HG02970 (cell line): Measurements from ENCODE around the gene ST7.
"Not testable (repeated sequence)": the region's sequence is repeated elsewhere in the genome, so short reads cannot be mapped to it uniquely, and the experiment has no call there.

Source experiments
- ATAC-seq: cut with Tn5 transposase; IDR thresholded peaks from one replicate; pipeline ENCODE4 v1.9.1; 2021; ENCODE audit warnings: mild to moderate bottlenecking, moderate library complexity, moderate number of reproducible peaks; ENCODE audit not compliant: unreplicated experiment, low FRiP score

ST7 gene

DNA sequence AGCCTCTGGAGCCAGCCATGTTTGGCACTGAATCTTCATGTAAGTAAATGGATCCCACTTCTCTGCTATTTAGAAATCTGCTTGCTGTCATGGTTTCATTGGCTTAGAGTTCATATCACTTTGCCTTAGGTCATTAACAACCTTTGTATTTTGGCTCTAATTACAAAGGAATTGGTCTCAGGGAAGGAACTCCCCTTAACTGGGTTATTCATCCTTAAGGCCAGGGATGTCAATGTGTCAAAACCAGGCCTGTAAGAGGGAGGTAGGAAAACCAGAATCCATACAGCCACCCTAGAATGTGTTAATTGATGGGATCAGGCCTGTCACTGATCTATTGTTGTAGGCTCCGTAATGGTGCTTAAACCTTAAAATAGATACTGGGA lies 67.3 kb downstream of the ST7 start:
- ATAC-seq = no peak

DNA sequence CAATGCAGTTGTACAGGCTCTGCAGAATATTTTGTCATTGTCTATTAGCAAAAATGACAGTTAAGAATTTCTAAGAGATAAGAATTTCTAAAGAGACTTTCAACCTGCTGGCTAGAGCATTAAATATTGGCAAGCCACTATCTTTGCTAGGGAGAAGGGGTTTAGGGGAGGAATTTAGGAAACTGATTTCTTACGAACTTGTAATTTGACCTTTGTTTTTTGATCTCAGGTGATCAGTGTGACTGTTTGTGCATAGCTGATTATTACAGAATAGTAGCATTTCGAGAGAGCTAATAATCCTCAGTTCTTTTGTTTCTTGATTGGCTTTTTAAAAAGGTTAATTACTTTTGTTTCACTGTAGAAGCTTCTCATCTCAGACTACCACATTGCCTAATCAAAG lies 68.1 kb downstream of the ST7 start:
- ATAC-seq = no peak

DNA sequence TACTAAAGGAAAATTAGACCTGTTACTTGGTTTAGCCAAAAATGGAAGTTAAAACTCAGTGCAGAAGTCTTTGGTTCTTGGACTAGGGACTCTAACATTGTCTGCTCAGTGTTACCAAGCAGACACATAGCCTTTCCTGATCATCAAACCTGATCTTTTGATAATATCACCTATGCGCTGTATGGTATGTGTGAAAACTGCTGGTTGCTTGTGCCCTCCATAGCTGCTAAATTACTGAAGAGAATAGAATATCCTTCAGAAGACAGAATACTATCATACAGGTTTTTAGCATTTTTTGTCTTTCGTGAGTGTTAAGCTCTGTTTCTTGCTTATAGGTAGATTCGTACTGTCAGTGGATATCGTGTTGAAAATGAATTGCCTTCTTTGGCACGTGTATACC lies 68.7 kb downstream of the ST7 start:
- no peak for ATAC-seq

DNA sequence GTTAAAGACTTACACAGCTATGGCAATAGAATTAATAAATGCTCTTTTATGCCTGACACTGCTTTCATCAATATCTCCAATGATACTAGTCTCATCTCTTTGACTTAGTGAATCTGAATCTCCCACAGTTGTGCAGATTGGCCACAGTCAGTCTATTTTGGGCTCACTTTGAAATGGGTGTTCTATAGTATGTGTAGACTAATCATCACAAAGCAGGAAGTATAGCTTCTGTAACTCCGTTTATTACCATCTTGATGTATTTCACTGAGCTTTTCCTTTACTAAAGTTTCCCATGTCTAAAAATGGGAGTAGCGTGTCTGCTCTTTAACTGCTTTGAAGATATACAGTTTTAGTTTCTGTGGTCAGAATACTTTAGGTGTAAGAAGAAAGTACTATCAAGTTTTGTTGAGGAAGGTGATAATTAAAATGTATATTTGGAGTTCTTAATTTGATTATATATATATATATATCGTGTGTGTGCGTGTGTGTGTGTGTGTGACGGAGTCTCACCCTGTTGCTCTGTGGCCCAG lies 70.1 kb downstream of the ST7 start:
- ATAC-seq = no peak

DNA sequence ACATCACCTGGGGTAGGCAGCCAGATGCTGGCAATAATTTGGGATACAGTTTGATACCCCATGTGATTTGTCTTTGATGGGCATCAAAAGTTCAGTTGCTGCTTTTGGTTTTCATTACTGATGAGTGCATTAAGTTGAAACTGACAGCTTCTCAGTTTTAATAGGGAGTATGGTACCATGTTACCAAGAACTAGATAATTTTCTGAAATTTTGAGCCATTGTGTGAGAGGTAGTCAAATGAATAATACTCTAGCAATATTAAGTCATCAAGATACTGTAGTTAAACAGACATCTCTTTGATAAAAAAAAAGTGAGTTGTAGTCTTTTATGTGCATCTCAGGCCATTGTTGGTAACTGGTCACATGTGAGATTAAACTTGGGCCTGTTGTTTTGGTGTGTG lies 71.5 kb downstream of the ST7 start:
- no peak for ATAC-seq

DNA sequence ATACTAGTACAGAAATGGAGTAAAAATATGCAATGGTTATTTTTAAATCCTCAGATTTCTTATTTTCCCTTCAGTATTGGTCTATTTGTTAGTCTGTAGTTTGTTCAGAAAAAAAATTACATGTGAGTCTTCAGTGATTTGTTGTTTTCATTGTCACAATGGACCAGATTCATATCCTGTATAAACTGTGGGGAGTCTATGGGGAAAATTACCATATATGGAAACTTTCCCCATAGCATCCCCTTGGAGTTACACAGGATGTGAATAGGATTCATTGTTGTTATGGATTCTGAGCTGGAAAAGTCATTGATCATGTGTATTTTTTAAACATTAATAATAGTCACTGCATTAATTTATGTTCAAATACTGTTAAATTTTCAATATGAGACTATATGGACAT lies 72.6 kb downstream of the ST7 start:
- ATAC-seq = no peak

DNA sequence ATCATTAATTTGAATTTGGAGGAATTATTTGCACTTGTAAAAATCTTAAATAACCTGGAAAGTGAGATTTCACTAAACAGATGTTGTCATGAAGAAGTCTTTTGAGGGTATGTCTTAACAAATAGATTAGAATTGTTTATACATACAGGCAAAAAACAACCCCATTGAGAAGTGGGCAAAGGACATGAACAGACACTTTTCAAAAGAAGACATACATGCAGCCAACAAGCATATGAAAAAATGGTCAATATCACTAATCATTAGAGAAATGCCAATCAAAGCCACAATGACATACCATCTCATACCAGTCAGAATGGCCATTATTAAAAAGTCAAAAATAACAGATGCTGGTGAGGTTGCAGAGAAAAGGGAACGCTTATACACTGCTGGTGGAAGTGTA lies 77.0 kb downstream of the ST7 start:
- ATAC-seq = not testable (repeated sequence)

DNA sequence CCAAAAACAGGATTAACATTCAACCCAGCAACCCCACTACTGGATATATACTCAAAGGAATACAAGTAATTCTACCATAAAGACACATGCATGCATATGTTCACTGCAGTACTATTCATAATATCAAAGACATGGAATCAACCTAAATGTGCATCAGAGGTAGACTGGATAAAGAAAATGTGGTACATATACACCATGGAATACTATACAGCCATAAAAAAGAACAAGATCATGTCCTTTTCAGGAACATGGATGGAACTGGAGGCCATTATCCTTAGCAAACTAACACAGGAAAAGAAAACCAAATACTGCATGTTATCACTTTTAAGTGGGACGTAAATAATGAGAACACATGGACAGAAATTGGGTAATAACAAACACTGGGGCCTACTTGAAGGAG lies 77.5 kb downstream of the ST7 start:
- not testable (repeated sequence) for ATAC-seq

DNA sequence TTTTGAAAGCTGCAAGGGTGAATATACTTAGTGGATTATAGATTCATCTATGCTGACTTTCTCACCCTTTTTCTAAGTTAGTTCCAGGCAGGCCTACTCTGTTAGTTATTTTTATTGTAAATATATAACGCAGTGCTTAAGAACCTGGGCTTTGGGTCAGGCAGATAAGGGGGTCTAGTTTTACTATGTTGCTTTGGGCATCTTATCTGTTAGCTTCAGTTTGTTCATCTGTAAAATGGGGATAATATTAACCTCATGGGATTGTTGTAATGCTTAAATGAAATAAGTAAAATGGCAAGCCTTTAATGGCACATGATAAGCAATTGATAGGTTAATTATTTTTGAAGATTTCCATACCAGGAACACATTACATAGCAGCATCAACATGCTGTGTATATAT lies 79.5 kb downstream of the ST7 start:
- no peak for ATAC-seq

DNA sequence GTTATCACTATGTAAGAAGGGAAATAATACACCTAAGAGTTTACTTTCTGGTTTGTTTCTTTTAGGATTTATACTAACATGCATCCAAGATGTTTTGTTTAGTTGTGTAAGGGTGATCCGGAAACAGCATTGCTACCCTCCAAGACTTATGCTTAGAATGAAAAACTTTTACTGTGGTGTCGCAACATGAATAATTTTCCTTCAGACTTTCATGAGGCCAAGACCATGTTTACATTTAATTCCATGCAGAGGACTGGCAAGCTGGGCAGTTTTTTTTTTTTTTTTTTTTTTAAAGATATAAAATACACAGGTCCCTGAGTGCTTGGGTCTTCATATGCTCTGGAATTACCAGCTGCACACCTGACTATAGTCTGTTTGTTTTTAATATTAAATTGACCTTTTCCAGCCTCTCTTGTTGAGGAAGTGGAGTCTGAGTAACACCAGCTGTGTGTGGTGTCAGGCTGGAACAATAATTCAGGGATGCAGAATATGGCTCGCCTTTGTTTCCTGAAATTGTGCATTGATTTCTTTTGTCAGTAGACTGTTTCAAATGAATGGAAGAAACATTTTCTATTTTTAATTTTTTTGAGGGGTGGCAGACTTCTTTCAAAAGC lies 81.7 kb downstream of the ST7 start:
- no peak for ATAC-seq

DNA sequence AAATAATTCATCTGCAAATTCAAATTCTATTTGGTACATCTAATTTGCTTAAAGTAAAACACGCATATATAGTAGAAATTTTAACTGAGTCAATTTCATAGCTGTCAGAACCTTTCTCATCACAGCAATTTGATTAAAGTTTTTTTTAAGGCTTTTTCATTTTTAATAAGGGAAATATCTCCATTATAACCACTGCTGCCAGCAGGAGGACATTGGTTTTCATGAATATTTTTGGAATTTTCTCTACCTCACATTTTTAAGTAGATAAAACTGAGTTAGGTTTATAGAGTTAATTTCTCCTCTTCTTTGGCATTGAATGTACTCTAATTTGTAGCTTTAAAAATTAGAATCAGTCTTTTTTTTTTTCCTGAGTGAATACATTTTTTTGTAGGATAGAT lies 82.2 kb downstream of the ST7 start:
- no peak for ATAC-seq

DNA sequence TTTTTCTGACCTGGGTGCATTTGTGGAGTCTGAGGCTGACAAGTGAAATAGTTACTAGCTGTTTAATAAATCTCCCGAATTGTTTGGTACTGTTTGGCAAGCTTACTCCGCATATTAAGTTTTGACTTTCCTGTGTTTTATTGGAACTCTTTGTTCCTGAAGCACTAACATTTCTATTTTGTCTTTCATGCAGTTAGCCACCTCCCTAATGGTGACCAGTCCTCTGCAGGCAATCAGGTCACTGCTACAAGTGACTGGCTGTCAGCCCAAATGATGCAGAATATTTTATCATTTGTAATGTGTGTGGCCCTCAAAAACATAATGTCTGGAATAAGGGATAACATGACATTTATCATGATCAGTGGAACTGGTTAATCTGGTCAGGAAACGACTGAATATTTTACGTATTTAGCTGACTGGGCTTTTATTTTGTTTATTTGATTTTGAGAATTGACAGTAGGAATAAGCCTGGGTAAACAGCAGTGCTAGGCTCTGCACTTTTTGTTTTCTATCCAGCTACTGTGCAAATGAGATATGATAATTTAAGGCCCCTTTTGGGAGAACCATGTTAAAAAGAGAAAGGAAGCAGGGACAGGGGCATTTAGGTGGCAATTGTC lies 82.9 kb downstream of the ST7 start:
- no peak for ATAC-seq

DNA sequence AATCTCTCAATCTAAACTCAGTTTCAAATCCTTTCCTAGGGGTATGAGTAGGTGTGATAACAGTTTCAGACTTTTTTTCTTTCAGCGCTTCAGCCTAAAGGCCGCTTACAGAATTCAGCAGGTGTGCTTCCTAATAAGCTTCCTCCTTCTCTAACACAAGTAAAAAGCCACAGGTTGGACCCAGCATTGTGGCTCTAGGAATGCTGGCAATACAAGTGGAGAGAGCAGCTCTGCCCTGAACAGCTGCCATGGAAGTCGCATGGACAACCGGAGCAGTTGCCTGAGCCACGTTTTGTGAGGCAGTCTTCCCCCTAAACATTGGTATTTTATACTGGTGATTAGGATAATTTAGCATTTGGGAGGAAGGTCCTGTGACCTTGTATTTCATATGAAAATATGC lies 83.5 kb downstream of the ST7 start:
- no peak for ATAC-seq

DNA sequence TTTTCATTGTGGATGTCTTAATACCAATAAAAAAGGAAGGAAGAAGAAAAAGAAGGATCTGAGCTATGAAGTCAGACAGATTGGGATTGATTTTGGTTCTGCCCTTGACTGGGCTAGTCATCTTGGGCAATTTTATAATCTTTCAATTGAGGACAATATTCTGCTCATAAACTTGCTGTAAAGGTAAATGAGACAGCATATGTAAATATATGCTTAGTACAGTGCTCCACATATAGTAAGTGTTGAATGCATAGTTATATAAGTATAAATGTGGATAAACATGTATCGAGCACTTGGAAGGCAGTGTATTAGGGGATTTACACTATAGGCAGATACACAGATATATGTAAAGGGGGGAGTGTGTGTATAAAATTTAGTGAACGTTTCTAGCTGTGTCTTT lies 85.1 kb downstream of the ST7 start:
- no peak for ATAC-seq

DNA sequence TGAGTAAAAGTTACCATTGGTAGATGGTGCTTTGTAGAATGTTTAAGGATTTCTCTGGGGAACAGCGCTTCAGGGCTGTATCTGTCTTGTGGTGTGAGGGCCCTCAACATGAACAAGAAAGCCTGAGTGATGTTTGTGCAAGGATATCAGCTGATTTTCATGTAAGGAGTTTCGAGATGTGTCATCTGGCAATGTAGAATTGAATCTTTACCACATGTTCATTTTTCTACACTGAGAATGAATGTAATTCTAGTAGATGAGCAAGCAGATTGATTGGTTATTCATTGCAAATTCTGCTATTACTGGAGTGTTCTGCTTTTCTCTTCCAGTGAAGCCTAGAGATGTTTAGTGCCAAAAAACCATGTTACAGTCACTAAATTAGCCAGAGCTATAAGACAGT lies 87.7 kb downstream of the ST7 start:
- ATAC-seq = peak; percentile 54

DNA sequence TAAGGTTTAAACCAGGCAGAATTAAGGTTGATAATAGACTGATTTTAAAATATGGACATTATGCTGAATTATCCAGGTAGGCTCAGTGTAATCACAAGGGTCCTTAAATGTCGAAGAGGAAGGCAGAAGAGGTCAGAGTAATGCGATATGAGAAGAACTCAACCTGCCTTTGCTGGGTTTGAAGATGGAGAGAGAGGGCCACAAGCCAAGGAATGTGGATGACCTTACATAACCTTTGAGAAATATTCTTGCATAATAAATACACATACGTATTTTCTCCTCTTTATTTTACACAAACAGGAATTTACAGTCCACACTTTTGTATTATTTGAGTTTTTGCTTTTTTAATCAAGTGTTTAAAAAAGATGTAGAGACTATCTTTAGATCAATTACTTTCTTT lies 88.5 kb downstream of the ST7 start:
- no peak for ATAC-seq

DNA sequence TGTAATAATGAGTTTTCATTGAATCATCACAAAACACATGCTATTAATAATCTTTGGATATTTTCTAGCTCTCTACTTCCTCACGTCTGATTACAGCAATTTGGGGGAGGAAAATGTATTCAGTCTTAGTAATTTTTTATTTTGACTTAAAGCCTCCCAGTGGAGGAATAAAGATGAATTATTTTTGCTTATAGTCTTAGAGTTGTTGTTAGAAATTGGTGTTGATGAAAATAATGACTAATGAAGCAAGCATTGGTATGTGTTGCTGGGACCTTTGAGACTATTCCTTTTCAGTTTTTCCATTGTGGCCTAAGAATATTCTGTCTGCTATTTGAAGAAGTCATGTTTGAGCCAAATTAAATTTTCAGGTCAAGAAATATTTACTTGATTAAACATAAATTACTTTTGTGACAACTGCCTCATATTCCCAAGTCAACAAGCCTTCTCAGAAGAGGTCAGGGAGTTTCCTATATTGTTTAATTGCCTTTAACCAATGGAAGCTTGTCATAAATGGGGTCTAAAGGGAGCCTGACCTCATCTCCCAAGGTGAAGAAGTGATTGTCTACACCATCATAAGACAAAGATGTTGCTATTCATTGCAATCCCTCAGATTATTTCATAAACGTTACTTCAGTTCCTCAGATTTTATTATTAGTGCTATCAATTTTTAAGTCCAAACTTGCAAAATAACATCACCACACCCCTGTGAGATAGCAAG lies 90.0 kb downstream of the ST7 start:
- no peak for ATAC-seq

DNA sequence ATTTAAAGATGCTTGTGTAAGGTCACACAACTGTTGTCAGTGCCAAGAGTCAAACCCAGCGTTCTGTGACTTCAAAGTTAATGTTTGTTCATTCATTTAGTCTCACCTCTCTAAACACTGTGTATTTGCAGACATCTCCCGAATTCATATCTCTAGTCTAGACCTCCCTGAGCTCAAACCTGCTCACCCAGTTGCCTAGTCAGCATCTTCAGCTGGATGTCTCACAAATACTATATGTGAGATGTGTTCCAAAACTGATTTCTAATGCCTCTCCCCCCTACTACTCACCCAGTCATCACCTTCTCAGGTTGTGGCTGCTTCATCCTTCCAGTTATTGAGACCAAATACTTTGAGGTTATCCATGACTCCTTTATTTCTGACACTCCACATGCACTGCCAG lies 91.4 kb downstream of the ST7 start:
- no peak for ATAC-seq

DNA sequence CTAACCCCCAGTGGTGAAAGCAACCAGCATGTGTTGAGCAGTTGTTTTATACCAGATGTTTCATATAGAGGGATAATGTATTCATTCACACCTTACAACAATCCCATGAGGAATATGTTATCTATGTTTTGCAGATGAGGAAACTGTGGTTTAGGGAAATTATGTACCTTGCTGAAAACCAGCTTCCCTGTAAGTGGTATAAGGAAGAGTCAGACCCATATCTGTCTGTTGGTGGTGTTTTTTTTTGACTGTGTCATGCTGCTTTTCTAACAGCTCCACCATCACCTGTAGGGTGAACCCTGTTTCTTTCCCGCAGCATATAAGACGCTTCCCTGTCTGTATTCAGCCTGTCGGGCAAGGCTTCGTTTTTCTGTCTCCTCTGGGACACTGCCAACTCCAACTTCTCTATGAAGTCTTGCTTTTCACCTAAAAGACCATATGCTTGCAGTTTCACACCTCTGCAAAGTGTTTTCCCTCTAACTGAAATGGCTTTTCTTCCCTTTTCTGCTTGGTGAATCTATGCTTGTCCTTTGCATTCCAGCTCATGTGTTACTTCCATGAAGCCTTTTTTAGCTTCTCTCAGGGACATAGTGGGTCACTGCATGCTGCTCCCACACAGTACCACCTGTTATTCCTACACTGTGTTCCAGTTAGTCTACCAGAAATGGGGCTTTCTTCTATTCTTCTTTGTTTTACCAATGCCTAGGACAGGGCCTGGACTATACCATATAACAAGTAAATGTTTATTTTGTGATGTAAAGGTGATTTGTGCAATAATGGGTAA lies 92.8 kb downstream of the ST7 start:
- no peak for ATAC-seq

DNA sequence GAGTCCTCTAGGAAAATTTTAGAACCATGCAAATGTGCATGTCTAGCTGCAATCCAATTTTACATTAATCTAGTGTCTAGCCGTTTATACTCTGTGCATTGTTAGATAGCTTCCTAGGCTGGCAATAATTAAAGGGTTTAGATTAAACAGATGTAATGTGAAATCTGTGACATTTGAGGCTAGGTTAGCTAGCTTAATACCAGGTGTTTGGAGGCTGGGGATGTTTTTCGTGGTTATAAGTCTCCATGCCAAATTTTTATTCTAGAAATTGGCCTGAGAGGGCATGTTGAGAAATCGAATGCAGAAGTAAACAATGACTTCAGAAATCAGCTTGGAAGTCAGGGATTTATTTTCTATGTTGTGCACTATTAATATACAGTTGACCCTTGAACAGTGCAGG lies 94.2 kb downstream of the ST7 start:
- no peak for ATAC-seq
